Activated naive CD8-positive, alpha-beta T cell treated with anti-CD3 and anti-CD28 coated beads, Interleukin-2, amount 50 U/mL, for 24 hours (primary cell): ENCODE results near the gene MROH8.

Experiments used
- ATAC-seq: fragments of 150-1000 bp; cut with Tn5 transposase; one replicate; pipeline ENCODE4 v1.10.0; 2021
- DNase-seq: peaks from one replicate; pipeline ENCODE4 v3.0.0; 2021
- H3K27ac Mint-ChIP-seq: one replicate; pipeline ENCODE4 v1.8.0; 2021; ENCODE audit warnings: mild to moderate bottlenecking, mixed read lengths
- H3K27me3 Mint-ChIP-seq: one replicate; pipeline ENCODE4 v1.8.0; 2021; ENCODE audit warnings: mixed read lengths
- H3K36me3 Mint-ChIP-seq: one replicate; pipeline ENCODE4 v1.8.0; 2021; ENCODE audit warnings: low read depth, mixed read lengths
- H3K4me1 Mint-ChIP-seq: one replicate; pipeline ENCODE4 v1.8.0; 2021; ENCODE audit warnings: mixed read lengths
- H3K4me3 Mint-ChIP-seq: one replicate; pipeline ENCODE4 v1.8.0; 2021; ENCODE audit warnings: mild to moderate bottlenecking, moderate library complexity, mixed read lengths
- H3K9me3 Mint-ChIP-seq: one replicate; pipeline ENCODE4 v1.8.0; 2021; ENCODE audit warnings: mixed read lengths

The MROH8 gene

DNA sequence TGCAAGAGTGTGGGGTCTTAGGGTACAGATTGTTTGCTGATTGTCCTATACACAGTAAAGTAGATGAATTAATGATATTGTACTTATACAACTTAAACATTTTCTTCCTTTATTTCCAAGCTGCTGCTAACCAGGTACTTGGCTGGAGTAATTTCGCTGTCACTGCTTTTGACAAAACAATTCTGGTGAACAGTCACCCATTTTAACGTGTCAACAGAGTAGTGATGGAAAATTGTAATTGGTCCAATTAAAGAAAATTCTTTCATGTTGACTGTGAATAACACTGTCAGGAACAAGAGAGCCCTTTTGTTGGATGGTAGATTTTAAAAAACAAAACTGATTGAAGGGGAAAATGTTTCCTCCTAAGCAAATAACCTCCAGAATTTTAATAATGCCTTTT lies 26.4 kb upstream of the MROH8 start:
- DNase-seq (no peak), ATAC-seq (no peak)
- no peaks in the 10 kb centered on the region for H3K9me3 Mint-ChIP-seq
- H3K27me3 Mint-ChIP-seq, result no peaks in the 10 kb centered on the region
- no peak overlapping the region for H3K27ac Mint-ChIP-seq
- no peaks in the 10 kb centered on the region for H3K4me1 Mint-ChIP-seq
- peaks cover 58% of the 10 kb centered on the region for H3K36me3 Mint-ChIP-seq
- H3K4me3 Mint-ChIP-seq, result no peak overlapping the region

DNA sequence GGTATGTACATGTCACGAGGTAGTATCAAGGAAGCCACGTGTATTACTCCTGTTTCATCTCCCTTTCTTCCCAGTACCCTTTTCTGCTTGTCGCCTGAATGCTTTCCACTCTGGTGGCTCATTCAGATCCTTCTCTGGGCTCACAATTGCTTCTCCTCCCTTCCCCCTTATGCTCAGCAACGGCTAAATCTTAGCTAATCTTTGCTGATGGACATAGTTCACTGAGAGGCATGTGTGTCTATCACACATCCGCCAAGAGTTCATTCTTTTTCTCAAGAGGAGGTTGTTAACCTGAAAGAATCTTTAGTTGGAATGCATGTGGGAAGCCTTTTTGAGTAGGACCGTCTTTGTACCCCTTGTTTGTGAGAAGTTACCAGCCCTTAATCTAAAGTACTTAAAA lies 25.8 kb upstream of the MROH8 start:
- no peak overlapping the region for H3K27ac Mint-ChIP-seq
- DNase-seq, result no peak
- H3K9me3 Mint-ChIP-seq, result no peaks in the 10 kb centered on the region
- peaks cover 64% of the 10 kb centered on the region for H3K36me3 Mint-ChIP-seq
- H3K4me3 Mint-ChIP-seq, result no peak overlapping the region
- H3K4me1 Mint-ChIP-seq, result no peaks in the 10 kb centered on the region
- ATAC-seq, result no peak
- H3K27me3 Mint-ChIP-seq, result no peaks in the 10 kb centered on the region

DNA sequence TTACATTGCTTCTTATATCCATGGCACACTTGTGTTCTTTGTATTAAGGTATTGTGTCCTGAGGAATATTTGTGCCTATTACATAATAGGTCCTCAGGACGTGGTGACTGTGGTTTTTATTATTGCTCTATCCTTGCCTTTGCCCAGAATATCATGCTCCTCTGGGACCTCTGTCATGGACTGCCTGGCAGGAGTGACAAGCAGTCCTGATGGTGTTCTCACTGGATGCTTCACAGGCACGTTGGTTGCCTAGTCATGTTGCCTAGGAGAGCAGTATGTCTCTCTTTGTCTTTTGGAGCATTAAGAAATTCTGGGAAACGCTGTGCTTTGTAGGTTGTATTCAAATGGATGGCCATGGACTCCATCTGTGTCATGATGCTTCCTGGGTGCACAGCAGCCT lies 24.7 kb upstream of the MROH8 start:
- H3K27ac Mint-ChIP-seq, result no peak overlapping the region
- H3K27me3 Mint-ChIP-seq, result no peaks in the 10 kb centered on the region
- H3K4me3 Mint-ChIP-seq, result no peak overlapping the region
- ATAC-seq, result no peak
- DNase-seq, result no peak
- H3K9me3 Mint-ChIP-seq, result no peaks in the 10 kb centered on the region
- no peaks in the 10 kb centered on the region for H3K4me1 Mint-ChIP-seq
- peaks cover 64% of the 10 kb centered on the region for H3K36me3 Mint-ChIP-seq

DNA sequence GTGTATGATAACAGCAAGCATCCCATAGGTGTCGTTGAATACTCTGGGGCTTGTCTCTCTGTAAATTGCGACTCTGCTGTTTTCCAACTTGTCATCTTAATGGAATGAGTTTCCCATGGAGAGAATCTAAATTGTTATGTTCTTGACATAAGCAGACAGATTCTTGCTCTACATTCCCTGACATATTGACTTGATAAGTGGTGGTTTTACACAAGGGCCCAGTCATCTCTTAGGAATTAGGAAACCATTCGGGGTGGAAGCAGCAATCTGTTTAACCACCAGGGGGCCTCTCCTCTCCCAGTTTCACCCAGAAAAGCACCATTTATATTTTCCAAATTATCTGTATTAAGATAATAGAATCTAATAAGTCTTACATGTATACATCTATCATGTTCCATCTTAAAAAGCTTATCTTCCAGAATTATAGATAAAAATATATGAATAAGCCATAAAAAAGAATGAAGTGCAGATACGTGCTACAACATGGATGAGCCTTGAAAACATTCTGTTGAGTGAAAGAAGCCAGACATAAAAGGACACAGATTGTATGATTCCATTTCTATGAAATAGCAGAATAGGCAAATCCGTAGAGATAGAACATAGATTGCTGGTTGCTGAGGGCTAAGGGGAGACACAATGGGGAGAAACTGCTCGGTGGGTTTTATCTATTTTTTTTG lies 23.1 kb upstream of the MROH8 start:
- Mint-ChIP-seq H3K27ac (no peak overlapping the region), H3K4me1 (no peaks in the 10 kb centered on the region), H3K9me3 (no peaks in the 10 kb centered on the region), H3K27me3 (no peaks in the 10 kb centered on the region), H3K36me3 (peaks cover 70% of the 10 kb centered on the region), H3K4me3 (no peak overlapping the region)
- ATAC-seq (no peak), DNase-seq (no peak)

GRCh38 chr20:37201827-37202162 lies 22.4 kb upstream of the MROH8 start:
- Mint-ChIP-seq H3K27me3 (no peaks in the 10 kb centered on the region), H3K4me3 (no peak overlapping the region), H3K9me3 (no peaks in the 10 kb centered on the region), H3K4me1 (peaks cover 2% of the 10 kb centered on the region), H3K36me3 (peaks cover 71% of the 10 kb centered on the region), H3K27ac (no peak overlapping the region)
- DNase-seq (no peak), ATAC-seq (no peak)

DNA sequence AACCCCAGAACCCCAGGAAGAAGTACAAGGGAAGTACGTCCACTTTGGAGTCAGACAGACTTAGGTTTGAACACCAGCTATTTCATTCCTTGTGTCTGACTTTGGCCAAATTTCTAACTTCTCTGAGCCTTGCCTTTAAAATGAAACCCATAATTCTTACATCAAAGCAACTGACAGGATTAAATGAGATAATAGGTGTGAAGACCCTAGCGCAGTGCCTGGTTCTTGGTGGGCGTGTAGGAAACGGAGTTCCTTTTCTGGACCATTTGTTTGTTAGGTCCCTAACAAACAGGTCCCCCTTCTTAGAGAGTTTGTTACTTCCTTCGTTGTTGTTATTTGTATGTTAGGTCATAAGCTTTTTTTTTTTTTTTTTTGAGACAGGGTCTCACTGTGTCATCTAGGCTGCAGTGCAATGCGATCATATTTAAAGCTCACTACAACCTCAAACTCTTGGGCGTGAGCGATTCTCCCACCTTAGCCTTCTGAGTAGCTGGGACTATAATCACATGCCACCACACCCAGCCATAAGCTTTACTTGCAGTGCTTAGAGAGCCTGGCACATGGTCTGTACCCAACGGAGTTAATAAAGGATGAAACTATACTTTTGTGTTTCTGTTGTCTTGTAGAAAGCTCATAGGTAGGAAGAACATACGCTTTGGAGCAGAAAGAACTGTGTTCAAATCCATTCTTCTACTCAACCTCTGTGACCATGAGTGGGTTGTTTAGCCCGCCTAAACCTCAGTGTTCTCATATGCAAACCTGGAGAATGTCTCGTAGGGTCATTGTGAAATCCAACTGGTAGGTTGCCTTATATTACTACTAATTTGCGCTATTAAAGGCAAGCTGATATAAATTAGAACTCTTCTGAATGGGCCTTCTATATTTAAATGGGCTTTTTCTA lies 21.8 kb upstream of the MROH8 start:
- no peak overlapping the region for H3K4me3 Mint-ChIP-seq
- no peak overlapping the region for H3K27ac Mint-ChIP-seq
- H3K36me3 Mint-ChIP-seq, result peaks cover 72% of the 10 kb centered on the region
- no peaks in the 10 kb centered on the region for H3K27me3 Mint-ChIP-seq
- DNase-seq (no peak), ATAC-seq (no peak)
- no peaks in the 10 kb centered on the region for H3K9me3 Mint-ChIP-seq
- peaks cover 4% of the 10 kb centered on the region for H3K4me1 Mint-ChIP-seq

DNA sequence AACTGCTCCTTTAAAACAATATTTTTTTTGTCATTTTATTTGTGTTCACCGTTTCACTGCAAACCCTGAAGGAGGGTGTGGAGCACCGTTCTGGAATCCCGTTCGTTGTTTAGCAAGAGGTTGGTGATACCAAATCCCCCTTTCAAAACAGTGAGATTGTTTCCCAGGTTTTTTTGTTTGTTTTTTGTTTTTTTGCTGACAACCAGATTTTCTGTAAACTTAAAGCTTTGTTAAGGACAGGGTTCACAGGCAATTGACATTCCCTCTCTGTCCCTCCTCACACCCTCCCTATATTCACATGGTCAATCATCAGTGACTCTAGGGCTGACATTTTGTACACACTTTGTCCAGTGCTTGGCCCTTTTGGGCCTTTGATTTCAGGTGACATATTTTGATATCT lies 21.0 kb upstream of the MROH8 start:
- Mint-ChIP-seq H3K4me1 (peaks cover 8% of the 10 kb centered on the region), H3K36me3 (peaks cover 74% of the 10 kb centered on the region), H3K4me3 (no peak overlapping the region), H3K27me3 (no peaks in the 10 kb centered on the region), H3K27ac (no peak overlapping the region), H3K9me3 (no peaks in the 10 kb centered on the region)
- no peak for DNase-seq
- no peak for ATAC-seq

- peaks cover 64% of the 10 kb centered on the region for H3K36me3 Mint-ChIP-seq
- H3K9me3 Mint-ChIP-seq, result no peaks in the 10 kb centered on the region
- DNase-seq (no peak), ATAC-seq (no peak)
- H3K27me3 Mint-ChIP-seq, result no peaks in the 10 kb centered on the region
- no peak overlapping the region for H3K4me3 Mint-ChIP-seq
- peaks cover 21% of the 10 kb centered on the region for H3K4me1 Mint-ChIP-seq
- H3K27ac Mint-ChIP-seq, result no peak overlapping the region
Observed at GRCh38 chr20:37198932-37199660, 19.7 kb upstream of the MROH8 start.

DNA sequence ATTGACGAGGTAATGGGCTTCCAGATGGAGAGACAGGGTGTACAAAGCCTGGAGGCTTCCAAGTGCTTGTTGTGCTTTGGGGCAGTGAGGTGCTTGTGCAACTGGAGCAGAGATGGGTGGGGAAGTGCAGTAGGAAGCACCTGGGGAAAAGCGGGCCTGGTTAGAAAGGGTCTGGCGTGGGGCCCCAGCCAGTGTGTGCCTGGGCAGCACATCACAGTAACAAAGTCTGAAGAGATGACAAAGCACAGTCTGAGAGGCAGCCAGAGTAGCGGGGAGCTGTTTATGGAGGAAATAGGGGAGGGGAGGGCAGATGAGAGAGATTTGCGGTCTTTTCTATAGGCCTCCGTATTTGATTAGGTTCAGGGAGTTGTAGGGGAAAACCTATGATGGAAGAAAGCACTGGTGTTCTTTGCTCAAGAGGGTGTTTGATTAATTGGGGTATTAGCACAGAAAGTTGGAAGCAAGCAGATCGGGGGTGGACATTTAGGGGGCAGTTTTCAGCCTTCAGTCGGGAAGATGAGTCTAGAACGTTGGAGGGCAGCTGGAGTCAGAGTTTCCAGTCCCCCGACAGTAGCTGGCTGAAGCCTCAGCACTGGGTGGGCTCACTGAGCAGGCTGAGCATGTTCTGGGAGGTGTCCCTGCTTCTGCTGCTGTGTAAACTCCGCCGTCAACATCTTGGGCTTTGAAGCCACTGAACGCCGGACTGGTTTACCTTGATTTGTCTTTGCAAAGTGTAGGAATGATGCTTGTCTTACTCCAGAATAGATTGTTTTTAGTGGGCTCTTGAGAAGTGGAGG lies 15.5 kb upstream of the MROH8 start:
- Mint-ChIP-seq H3K9me3 (no peaks in the 10 kb centered on the region), H3K4me3 (peak overlapping the region; percentile 24), H3K27me3 (no peaks in the 10 kb centered on the region), H3K4me1 (peaks cover 54% of the 10 kb centered on the region), H3K27ac (peak overlapping the region; percentile 50), H3K36me3 (peaks cover 53% of the 10 kb centered on the region)
- ATAC-seq (peak; percentile 58), DNase-seq (no peak)

DNA sequence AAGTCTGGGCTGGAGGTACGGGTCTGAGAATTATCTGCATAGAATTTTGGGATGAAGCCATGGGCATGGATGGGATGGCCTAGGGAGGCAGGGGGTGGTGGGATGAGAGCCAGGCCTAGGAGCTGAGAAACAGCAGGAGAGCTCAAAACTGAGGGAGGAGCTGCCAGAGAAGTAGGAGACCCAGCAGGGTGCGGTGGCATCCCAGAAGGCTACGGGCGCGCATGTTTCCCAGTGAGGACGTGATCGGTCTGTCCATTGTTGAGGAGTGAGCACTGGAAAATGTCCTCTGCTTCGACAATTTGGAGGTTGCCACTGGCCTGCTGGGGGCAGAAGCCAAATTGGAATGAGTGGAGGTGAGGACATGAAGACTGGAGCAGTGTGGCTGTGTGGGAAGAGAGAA lies 14.5 kb upstream of the MROH8 start:
- Mint-ChIP-seq H3K36me3 (peaks cover 54% of the 10 kb centered on the region), H3K4me3 (no peak overlapping the region), H3K9me3 (no peaks in the 10 kb centered on the region), H3K27me3 (no peaks in the 10 kb centered on the region), H3K27ac (peak overlapping the region; percentile 64), H3K4me1 (peaks cover 63% of the 10 kb centered on the region)
- no peak for ATAC-seq
- no peak for DNase-seq

DNA sequence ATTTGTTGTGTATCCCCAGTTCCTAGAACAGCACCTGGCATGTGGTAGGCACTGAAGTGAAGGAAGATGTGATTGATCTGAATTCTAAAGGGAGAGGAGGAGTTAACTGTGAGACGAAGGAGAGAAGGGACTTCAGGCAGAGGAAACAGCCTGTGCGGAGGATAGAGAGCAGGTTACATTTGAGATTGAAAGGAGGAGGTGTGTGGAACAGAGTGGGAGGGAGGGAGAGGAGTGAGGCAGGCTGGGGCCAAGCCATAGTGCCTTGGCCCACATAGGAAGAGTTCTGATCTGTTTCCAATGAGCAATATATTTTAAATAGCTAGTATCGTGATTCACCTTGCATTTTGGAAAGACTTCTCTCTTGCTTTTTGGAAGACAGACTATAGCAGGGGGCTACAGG lies 13.9 kb upstream of the MROH8 start:
- DNase-seq (no peak), ATAC-seq (no peak)
- H3K36me3 Mint-ChIP-seq, result peaks cover 53% of the 10 kb centered on the region
- no peaks in the 10 kb centered on the region for H3K9me3 Mint-ChIP-seq
- H3K27ac Mint-ChIP-seq, result no peak overlapping the region
- H3K4me1 Mint-ChIP-seq, result peaks cover 66% of the 10 kb centered on the region
- no peaks in the 10 kb centered on the region for H3K27me3 Mint-ChIP-seq
- no peak overlapping the region for H3K4me3 Mint-ChIP-seq

DNA sequence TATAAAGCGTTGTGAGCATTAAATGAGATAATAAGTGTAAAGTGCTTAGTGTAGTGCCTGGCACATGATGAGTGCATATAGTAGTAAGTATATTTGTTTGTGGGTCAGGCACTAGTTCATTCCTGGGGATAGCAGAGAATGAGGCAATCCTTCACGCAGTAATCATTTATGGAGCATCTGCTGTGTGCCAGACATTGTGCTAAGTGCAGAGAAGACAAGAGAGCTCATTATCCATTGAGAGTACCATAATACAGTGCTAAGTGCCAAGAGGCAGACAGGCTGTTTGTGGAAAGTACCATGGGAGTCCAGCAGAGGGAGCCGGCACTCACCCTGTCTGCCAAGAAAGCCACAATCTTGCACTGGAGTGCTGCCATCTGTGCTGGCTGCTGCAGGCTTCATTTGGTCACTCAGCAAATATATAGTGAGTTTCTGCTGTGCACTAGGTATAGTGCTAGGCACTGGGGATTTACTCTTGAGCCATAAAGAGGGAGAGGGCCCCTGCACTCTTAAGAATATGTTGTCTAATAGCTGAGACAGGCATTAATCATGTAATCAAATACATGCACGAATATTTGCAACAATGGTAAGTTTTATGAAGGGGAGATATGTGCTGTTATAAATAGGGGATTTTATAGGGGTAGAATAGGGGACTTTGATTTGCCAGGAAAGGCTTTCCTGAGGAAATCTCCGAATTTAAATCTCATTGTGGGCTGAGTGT lies 12.9 kb upstream of the MROH8 start:
- H3K4me1 Mint-ChIP-seq, result peaks cover 68% of the 10 kb centered on the region
- H3K27me3 Mint-ChIP-seq, result no peaks in the 10 kb centered on the region
- DNase-seq (peak; percentile 76), ATAC-seq (peak; percentile 73)
- peaks cover 53% of the 10 kb centered on the region for H3K36me3 Mint-ChIP-seq
- no peak overlapping the region for H3K4me3 Mint-ChIP-seq
- H3K27ac Mint-ChIP-seq, result no peak overlapping the region
- no peaks in the 10 kb centered on the region for H3K9me3 Mint-ChIP-seq

- ATAC-seq (no peak), DNase-seq (no peak)
- H3K4me1 Mint-ChIP-seq, result peaks cover 64% of the 10 kb centered on the region
- H3K36me3 Mint-ChIP-seq, result peaks cover 52% of the 10 kb centered on the region
- H3K9me3 Mint-ChIP-seq, result no peaks in the 10 kb centered on the region
- H3K27me3 Mint-ChIP-seq, result no peaks in the 10 kb centered on the region
- no peak overlapping the region for H3K27ac Mint-ChIP-seq
- H3K4me3 Mint-ChIP-seq, result no peak overlapping the region
Observed at GRCh38 chr20:37190354-37191112, 11.2 kb upstream of the MROH8 start.
